HG02943 (cell line): ENCODE results near the gene PTCD3.

ENCODE experiments used
- ATAC-seq: cut with Tn5 transposase; IDR thresholded peaks from one replicate; pipeline ENCODE4 v1.9.1; 2021; ENCODE audit warnings: mild to moderate bottlenecking, low read depth, moderate library complexity; ENCODE audit not compliant: unreplicated experiment

PTCD3 gene

GRCh38 chr2:86079981-86080911 is 25.8 kb upstream of the PTCD3 start:
- peak; percentile 84 for ATAC-seq

GRCh38 chr2:86081724-86082123 is 24.3 kb upstream of the PTCD3 start:
- no peak for ATAC-seq

GRCh38 chr2:86082756-86083155 is 23.3 kb upstream of the PTCD3 start:
- ATAC-seq = no peak

- ATAC-seq = no peak
These were observed 17.8 kb upstream of the PTCD3 start for GRCh38 chr2:86087936-86088850.

- no peak for ATAC-seq
These were observed 11.8 kb upstream of the PTCD3 start for GRCh38 chr2:86094229-86094628.

GRCh38 chr2:86097114-86097896 is 8.7 kb upstream of the PTCD3 start:
- ATAC-seq = no peak

GRCh38 chr2:86097913-86098312 is 8.1 kb upstream of the PTCD3 start:
- ATAC-seq = no peak

- no peak for ATAC-seq
These were observed 3.9 kb upstream of the PTCD3 start for GRCh38 chr2:86102157-86102556.

- peak; percentile 72 for ATAC-seq
These were observed 625 bp upstream of the PTCD3 start, which contains the start of gene POLR1A for GRCh38 chr2:86105252-86105968. Gene POLR1A (minus strand): TSS chr2:86105886. CDS start chr2:86105776, 110 bp downstream.

GRCh38 chr2:86107031-86107430 is 996 bp downstream of the PTCD3 start:
- ATAC-seq = no peak

GRCh38 chr2:86118130-86118529 is 12.1 kb downstream of the PTCD3 start:
- ATAC-seq = no peak

- no peak for ATAC-seq
These were observed 17.4 kb downstream of the PTCD3 start for GRCh38 chr2:86123328-86123925.

- ATAC-seq = no peak
These were observed 18.6 kb downstream of the PTCD3 start for GRCh38 chr2:86124683-86125082.

- no peak for ATAC-seq
These were observed 28.7 kb downstream of the PTCD3 start for GRCh38 chr2:86134709-86135108.

- ATAC-seq = no peak
These were observed 29.6 kb downstream of the PTCD3 start for GRCh38 chr2:86135653-86136052.

- ATAC-seq = no peak
These were observed 30.1 kb downstream of the PTCD3 start for GRCh38 chr2:86136141-86136540.

GRCh38 chr2:86138736-86139625 is 32.9 kb downstream of the PTCD3 start:
- no peak for ATAC-seq

- no peak for ATAC-seq
These were observed 33.9 kb downstream of the PTCD3 start for GRCh38 chr2:86139981-86140380.
